GM21529 (cell line): ENCODE results near the gene PODN.

Experiments
- ATAC-seq: cut with Tn5 transposase; IDR thresholded peaks from one replicate; pipeline ENCODE4 v1.9.1; 2021; ENCODE audit not compliant: unreplicated experiment

PODN gene

DNA sequence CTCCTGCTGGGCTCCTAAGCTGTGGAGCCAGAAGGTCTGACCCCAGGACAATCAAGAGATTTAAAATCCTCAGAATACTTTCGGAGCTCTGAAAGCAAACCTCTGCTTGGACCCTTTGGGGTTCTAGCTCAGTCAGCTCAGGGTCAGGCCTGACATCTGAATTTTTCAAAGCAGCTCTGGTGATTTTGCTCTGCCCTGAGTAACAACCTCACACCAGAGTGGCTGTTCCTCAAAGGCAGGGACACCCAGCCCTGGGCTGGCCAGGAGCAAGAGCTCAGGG, 68.5 kb downstream of the PODN start:
- ATAC-seq, result no peak

DNA sequence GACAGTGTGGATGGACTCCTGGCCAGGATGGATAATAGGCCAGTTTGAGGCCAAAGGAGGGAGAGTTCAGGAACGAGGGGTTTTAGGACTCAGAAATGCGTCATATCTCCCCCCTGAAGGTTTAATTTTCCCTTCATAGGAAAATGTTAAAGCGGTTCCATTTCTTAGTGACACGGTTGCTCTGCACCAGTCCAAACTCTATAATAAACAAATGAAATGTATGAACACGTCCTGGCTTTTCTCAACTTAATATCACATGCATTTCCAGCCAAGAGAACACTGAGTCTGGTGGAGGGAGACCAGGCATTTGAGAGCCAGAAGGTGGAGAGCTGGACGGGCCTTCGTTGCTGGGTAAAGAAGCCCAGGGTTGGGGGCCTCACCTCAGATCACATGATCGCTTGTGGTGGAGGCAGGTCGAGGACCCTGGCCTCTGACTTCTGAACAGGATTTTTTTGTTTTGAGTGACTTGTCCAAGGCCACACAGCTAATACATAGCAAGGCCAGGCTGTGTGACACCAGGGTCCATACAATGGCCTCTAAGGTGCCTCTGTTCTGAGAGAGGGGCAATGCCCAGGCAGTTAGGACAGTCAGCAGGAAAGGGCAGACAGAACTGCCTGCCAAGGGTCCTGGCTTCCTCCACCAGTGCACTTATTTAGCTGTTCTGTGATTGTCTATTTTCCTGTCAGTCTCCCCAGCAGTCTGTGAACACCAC, 69.0 kb downstream of the PODN start:
- no peak for ATAC-seq

DNA sequence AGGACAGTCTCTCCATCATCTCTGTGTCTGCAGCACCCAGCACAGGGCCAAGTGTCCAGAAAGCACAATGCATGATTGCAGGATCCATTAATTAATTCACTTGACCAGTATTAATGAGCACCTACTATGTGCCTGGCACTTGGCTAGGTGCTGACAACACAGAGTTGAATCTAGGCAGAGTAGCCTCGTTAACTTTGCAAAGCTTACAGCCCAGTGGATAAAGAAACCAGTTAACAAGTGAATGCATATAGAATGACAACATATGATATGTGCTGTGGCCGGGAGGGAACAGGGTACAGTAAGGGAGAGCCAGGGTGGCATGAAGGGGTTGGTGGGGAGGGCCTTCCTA, 69.6 kb downstream of the PODN start:
- no peak for ATAC-seq

DNA sequence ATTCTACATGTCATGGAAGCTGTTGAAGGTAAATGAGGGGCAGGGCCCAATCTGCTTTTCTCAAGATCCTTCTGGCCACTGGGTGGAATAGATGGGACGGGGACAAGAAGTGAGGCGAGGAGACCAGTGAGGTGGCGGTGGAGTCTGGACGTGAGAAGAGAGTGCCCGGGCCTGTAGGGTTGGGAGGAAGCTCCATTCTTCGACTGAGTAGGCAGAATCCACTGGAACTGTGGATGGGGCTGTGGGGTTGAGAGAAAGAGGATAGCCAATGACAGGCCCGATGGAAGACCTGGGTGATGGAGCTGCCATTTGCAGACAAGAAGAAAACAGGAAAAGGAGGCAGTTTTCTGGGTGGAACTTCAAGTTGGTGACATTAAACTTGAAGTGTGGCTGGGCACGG, 70.2 kb downstream of the PODN start:
- ATAC-seq, result no peak

DNA sequence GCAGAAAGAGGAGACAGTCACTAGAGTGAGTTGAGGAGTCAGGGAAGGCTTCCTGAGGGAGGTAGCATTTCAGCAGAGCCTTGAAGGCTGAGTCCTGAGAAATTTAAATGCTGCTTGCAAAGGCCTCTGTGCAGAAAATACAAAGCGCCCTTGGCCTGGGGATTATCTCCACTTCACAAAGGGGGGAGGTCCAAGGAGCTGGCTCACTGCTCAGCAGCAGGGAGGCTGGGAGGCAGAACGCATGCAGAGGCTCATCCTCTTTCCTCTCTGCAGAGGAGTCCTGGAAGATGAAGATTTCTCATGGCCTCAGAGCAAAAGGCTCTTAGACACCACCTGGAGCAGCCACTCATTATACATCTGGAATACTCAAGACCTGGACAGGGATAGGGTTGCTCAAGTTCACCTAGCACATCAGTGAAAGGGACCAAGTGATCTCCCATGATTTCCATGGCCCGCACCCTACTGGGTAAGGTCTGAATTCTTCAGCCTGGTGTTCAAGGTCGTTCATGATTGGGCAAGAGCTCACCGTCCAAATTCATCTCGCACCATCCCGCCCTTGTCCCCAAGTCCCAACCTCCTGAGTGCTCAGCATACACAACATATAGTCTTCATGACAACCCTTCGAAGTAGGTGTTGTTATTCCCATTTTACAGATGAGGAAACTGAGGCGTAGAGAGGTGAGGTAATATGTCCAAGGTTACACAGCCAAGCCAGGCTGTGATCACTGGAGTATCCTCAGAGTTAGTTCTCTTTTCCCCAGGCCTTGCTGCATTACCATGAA, 71.4 kb downstream of the PODN start:
- ATAC-seq, result no peak

DNA sequence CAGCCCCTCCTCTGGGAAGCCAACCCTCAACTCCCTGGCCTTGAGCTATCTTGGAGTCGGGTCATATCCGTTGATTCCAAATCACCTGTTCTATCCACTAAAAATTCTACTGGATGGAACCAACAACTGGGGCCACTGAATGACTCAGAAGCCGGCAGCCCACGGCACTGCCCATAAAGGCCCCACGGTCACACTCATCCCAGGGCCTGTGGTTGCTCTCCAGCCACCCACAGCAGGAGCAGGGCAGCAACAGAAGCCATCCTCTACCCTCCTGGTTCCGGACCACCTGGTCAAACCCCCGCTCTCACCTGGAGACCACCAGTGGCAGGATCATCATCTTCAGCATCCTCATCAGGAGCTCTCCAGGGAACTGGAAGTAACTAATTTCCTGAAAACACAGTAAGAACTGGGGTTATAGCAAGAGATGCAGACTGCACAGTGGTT, 72.1 kb downstream of the PODN start:
- ATAC-seq, result no peak
